HG03342 (cell line): ENCODE results near the gene SLC47A2.

Source experiments
- ATAC-seq: cut with Tn5 transposase; IDR thresholded peaks from one replicate; pipeline ENCODE4 v1.9.1; 2021; ENCODE audit warnings: mild to moderate bottlenecking, moderate library complexity; ENCODE audit not compliant: unreplicated experiment

The SLC47A2 gene

DNA sequence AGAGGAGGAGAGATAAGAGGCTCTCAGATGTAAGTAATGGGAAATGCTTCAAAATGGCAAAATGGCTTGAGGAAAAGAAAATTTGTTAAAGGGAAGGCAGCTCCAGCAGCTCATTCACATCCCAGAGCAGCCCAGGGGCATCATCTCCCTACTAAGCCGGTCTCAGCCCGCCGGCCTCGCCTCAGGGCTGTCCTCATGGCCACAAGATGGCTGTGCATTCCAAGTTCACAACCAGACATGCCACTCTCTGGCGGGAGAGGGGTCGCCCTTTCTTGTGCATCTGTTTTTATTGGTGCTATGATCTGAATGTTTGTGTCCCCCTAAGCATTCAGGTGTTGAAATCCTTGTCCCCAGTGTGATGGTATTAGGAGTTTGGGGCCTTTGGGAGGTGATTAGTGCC is 13.5 kb upstream of the SLC47A2 start:
- ATAC-seq = no peak

DNA sequence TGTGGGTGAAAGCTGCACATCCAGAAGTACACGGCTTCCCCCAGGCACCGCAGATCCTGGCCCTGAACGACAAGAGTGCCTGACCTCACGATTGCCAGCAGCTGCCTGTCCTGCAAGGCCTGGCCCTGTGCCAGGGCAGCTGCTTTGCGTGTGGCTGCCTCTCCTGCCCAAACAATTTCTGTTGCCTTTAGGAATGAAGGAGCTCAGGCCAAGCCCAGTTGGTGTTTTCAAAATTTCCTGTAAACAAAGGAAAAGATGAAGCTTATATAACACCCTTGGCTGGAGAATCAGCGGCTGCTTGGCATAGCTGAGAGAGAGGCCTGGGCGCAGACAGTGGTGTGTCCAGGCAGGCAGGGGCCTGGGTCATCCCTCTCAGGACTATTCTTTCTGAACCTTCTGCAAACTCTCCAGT is 11.7 kb upstream of the SLC47A2 start:
- ATAC-seq = no peak

DNA sequence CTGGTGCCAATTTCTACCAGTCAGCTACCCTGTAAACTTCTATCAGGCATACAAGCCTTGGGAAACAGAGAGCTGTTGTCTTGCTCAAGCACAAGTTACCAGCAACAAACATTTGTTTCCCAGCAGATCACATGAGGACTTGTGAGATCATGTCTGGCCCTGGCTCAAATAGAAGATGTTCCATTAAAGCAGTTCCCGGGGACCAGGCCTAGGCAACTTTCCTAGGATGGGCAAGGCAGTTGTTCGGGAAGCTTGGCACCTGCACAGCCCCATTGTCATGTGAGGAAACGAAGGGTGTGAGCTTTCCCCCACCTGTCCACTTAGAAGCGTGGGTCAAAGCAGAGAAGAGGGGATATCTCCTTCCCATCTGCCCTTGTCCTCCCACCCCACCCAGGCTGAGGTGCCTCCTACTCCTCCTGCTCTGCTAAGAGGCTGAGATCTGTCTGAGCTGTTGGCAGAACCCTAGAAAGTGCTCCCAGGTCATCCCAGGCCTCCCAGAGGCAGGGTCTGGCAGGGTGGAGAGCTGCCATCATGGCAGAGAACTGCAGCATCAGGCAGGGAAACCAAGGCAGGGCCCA is 11.2 kb upstream of the SLC47A2 start:
- ATAC-seq = no peak

DNA sequence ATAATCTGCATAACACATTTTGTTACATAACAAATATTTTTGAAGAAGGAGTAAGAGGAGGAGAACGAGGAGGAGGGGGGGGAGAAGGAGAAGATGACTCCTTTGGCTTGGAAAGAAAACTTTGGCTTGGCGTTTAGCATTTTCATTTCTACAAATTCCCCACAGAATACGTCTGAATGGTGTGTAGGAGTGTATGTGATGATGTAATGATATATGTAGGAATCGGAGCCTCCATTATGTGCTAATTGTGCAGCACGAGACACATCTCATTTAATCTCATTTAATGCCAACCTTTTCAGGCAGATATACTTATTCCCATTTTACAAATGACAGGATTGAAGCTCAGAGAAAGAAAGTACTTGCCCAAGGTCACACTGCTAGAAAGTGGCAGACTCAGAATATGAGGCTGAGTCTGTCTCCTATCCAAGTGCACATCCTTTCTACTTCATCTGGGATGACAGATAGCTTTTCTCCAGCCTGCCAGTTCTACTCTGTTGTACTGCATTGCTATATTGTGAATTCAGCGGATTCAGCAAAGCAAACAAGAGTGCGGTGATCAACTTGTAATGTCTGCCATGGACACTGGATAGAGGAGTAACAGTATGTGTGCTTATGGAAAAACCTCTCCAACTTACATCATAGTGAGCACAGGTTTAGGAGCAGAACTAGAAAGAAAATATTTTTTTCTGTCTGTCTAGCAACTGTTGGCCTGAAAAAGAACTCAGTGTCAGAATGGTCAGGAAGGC is 10.4 kb upstream of the SLC47A2 start:
- ATAC-seq = no peak

DNA sequence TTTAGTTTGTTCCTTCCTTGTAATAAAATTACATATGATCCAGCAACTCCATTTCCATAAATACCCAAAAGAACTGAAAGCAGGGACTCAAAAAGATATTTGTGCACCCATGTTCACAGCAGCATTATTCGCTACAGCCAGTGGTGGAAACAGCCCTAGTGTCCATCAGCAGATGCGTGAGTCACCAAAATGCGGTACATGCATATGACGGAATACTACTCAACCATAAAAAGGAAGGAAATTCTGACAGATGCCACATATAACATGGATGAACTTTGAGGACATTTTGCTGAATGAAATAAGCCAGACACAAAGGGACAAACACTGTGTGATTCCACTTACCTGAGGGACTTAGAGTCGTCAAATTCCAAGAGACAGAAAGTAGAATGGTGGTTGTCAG is 9.1 kb upstream of the SLC47A2 start:
- no peak for ATAC-seq

DNA sequence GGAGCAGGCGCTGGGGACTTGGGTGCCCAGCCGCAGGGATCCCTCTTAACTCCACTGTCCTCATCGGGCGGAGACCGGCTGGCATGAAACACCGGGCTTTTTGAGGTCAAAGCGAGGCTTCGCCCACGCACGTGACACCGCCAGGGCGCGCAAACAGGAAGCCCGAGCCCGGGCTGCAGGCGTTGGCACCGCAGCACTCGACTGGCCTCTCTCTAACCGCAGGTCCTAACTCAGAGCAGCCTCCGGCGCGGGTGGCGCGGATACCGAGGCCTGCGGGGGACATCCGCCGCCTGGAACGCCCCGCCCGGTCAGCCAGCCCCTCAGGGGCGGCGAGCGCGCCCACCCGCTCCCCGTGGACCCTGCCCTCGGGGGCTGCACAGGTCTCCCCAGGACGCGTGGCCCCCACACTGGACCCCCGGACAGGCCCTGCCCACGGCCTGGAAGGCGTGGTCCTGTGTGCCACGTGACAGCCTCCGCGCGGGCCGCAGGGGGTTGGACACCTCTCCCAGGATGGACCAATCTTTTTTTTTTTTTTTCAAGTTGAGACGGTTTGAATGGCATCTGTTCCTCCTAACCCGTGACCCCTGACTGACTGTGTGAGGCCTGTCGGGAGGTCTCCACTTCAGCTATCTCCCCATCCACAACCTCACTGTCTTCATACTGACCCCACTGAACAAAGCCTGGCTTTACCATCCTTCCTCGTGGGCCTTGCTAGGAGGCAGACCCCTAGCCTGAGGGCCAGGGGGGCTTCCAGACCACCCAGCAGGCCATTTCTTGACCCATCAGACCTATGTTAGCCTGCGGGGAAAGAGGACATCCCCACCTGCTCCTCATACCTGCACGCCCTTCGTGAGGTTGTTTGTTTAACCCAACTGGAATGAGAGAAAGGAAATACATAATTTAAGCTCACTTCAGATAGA is 8.4 kb upstream of the SLC47A2 start:
- ATAC-seq = no peak

DNA sequence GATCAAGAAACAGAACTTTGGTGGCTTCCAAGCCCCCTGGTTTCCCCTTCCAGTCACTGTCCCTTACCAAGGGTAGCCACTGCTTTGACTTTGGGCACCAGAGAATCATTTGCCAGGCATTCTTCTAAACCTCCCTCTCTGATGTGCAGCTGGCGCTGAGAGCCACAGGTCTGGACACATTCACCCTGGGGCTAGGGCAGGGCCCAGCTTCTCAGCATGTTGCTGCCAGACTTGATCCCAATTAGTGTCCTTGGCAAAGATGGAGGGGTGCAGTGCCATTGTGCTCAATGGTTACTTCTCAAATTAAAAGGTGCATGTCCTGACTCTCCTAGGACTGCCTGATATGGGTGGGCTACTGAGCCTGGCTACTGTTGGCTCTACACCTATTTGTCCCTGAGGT is 7.6 kb upstream of the SLC47A2 start:
- no peak for ATAC-seq

DNA sequence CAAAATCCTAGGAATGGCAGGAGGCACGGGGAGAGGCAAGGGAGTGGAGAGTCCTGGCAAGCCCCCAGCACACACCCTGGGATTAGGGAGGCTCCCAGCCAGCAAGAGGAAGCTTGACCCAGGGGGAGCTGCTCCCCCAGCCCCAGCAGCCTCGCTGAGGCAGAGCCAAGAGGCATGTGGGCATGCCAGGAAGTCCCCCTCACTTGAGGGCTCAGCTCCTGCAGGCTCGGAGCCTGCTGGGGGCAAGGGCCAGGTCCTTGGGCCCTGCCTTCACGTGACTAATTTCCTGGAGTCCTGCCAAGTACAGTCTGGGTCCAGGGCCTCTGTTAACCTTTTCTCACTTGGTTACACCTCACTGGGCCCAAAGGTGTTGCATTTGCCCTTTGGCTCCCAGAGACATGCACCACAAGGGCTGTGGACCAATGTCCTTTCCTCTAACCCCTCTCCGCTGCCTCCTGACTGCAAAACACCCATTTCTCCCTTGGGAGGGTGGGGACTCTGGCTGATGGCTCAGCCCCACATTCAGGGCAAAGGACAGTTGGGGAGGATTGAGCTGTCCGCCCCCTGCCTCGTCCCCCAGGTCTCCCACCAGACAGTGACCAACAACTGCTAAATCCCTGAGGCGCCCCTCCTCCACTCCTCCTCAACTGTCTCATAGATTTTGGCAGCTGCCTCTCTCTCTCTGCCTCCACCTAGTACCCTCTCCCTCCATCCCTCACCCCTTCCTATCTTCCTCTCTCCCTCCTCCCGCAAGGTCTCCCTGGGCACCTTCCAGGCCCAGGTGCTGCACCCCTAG is 4.4 kb upstream of the SLC47A2 start:
- ATAC-seq = no peak

DNA sequence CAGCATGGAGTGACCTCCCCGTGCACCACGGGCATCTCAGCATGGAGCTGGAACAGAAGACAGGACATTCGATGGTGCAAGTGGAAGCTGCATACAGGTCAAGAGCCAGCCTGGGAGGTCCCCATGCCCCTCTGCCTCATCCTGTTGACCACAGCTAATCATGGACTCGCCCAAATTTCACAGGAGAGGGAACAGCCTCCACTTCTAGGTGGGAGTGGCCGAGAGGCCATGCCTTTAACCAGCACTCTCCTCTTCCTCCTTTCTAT is 3.8 kb upstream of the SLC47A2 start:
- no peak for ATAC-seq

DNA sequence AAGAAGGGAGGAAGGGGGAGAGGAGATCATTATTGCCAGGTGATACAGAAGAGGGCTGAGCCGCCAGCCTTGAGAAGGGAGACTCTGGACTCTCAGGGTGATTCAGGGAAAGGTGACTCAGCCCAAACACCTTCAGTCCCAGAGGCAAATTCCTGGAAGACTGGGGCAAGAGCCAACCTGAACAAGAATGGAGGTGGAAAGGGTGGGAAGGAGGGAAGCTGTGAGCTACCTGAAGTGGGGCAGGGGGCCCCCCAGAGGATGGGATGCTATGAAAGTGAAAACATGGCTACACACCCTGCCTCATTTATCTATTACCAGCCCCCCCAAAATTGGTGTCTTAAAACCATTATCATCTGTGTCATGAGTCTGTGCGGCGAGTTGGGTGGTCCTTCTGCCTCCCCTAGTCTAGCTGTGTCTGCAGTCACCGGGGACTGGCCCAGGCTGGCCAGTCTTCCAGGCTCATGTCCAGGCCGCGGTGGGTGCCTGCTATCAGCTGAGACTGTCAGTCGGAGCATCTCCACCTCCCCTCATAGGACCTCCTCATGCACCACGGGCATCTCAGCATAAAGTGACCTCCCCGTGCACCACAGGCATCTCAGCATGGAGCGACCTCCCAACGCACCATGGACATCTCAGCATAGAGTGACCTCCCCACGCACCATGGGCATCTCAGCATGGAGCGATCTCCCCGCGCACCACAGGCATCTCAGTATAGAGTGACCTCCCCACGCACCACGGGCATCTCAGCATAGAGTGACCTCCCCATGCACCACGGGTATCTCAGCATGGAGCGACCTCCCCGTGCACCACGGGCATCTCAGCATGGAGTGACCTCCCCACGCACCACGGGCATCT is 3.2 kb upstream of the SLC47A2 start:
- ATAC-seq = no peak

DNA sequence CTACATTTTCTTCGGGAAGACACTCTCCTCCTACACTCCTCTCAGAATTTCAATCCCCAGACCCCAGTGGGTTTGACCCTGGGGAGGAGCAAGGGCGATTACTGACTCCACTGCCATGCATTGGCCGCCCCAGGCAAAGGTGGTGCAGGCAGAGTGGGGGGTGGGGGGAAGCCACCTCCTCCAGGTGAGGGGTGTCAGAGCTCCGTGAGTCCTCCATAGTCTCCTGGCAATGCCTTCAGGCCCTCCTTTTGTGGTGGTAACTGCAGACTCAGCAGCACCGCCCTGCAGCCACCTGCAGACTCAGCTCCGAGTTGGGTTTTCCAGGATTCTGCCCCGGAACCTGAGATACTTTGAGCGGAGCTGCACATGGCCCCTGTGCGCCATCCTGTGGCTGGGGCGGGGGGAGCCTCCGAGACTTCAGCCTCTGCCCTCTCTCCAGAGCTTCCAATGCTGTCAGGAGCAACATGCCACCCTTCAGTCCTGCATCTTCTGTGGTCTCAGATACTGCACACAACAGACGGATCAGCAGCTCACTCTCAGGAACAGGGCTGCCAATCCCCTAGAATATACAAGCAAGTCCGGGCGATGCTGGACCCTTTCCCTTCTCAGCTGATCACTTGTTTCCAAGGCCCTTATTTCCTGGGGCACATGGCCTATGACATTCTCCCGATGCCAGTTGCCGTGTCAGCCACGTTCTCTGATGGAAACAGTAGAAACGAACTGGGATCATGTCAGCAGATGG is 2.4 kb upstream of the SLC47A2 start:
- no peak for ATAC-seq

DNA sequence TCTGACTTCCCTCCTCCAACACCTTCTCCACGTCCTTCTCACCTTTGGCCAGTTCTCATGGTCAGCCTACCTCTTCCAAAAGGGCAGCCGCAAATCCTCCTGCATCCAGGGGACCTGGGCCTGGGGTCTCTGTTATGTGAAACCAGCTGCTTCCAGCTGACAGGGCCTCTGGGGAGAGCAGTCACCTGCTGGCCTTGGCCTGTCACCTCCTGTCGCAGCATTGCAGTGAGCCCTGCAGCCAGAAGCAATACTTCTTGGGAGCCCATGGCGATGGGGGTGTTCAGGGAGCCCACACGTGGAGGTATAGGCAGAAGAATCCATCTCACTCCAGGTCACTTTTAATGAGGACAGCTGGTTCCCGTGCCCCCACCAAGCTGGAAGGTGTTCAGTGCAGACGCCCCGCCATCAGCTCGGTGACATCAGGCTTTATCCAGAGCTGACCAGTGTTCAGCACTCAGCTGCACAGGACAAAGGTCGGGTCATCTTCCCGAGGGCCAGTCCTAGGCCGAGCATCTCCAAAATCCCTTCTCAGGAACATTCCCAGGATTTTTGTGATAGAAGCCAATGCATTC is 1.7 kb upstream of the SLC47A2 start:
- ATAC-seq = no peak

DNA sequence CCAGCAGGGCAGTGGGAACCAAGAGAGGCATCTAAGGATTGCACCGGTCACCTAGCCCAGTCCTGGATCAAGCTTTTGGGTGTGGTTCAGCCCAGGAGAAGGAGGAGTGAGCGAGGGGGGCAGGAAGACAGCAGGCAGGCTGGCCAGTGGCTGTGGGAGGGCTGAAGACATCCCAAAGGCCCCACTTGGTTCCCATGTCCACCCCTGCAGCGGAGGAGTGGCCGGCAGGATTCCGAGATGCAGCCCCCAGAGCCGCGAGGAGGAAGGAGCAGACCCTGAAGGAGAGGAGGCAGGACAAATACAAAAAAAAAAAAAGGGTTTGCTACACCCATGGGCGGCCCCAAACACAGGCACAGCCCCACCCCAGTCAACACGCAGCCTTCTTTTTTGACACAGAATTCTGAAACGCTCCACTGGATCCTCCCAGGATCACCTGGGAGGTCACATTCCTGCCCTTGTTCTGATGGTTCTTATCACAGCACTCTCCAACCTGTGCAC is 1.1 kb upstream of the SLC47A2 start:
- no peak for ATAC-seq

DNA sequence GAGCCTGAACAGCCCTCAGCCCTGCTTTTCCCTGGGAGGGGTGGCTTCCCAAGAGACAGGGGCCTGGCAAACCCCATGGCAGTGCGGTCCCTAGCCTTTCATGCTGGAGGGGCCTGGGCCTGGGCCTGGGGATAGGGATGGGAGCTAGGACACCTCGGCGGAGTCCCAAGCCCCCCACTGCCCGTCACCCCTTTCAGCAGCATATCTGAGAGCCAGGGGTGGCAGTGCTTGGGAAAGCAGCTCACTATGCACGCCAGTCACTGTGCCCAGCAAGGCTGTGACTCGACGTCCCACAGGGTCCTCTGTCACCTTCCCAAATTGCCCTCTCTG is 612 bp upstream of the SLC47A2 start:
- no peak for ATAC-seq

DNA sequence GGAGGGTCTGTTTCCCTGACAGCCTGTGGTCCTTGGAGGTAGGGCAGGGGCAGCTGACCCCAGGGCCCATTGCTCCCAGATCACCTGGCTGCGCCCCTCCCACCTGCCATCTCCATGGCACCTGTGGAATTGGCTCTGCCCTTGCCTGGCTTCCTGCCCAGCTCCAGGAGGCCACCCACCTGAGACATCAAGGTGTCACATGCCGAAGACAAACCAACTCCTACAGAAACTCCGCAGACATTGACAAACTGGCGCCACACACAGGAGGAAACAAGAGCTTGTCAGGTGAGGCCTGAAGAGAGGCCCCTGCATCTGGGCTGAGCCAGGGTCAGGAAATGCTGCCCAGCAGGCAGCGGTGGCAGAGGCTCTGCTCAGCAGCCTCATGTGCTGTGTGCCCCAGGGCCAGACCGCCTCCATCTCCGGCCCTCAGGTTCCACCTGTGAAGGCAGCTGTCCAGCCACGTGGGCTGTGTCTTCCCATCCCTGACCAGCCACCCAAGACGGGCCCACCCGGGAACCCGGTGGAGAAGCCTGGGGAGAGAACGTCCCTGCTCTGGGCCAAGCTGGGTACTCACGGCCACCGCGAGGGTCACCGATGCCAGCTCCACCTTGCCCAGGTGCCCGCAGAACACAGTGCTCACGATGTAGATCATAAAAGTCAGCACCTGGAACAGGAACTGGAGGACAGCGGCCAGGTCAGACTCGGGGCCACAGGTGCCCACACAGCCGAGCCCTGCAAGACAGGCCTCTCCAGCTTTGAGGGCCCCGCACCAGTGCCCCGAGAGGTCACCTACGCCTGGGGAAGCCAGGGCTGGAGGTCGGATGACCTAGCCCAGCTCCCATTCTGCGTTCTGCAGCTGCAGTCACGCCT is 1.6 kb downstream of the SLC47A2 start:
- no peak for ATAC-seq

DNA sequence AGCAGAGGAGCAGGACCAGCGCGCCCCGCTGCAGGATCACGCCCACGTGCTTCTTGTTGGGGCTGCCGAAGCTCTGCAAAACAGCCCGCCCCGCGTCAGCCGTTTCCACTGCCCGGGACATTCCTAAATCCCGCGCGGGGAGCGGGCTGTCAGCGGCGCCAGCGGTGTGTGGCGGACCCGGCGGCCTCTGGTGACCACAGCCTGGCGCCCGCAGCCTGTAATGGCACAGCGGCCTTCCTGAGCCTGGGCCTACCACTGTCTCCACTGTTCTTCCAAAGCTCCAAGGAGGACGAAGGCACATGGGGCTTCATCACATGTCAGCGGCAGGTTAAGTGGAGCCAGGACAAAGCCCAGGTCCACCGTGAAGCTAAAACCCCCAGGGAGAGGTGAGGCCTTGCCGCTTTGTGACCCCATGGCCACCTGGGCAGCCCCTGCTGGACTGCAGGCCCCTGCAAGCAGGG is 2.5 kb downstream of the SLC47A2 start:
- no peak for ATAC-seq

DNA sequence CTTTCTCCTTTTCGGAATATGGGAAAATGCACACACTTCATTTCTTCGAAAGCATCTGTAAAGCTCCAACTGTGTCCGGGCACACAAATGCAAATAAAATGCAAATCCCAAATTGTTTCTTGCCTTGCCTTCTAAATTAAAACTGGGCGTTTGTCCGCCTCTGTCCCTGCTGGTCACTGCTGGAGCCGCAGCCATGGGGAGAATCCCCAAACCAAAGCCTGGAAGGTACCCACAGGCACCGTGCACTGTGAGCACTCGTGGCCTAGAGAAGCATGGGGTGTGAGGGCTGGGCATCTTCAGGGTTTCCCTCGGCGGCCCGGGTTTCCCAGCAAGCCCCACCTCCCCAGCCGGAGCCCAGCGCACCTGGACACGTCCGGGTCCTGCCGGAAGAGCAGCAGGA is 2.9 kb downstream of the SLC47A2 start:
- ATAC-seq = no peak

DNA sequence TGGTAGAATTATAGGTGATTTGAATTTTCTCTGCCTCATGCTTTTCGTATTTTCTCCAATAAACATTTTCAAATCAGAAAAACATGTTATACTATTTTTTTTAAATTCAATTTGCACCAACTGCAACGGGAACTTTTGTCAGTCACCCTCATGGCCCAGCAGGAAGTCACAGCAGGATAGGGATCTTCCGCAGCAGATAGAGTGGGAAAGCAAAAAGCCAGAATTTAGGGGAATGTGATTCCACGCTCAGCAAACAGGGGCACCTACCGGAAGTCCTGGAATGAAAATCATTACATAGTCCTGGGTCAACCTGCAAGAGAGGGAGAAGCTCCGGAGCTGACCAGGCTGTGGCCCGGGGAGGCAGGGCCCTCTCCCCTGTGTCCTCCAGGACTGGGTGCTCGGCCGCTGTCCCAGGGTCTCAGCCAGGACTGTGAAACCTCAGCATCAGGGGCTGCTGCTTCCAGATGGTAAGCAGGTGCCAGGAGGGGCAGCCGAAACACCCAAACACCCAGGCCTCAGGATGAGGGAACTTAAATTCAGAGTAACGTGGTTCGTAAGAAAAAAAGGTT is 3.9 kb downstream of the SLC47A2 start:
- ATAC-seq = no peak
